Superior temporal gyrus (tissue), 1 donor: ENCODE data around the gene PDC.
A peak's percentile ranks its signal among the peaks of the same experiment; 100 is the strongest.
"Not testable (repeated sequence)": the region's sequence is repeated elsewhere in the genome, so short reads cannot be mapped to it uniquely, and the experiment has no call there.

Experiments used
- DNase-seq: peaks from one replicate; pipeline ENCODE4 v3.0.0-alpha.2; 2016; ENCODE audit errors: extremely low spot score

Gene PDC

DNA sequence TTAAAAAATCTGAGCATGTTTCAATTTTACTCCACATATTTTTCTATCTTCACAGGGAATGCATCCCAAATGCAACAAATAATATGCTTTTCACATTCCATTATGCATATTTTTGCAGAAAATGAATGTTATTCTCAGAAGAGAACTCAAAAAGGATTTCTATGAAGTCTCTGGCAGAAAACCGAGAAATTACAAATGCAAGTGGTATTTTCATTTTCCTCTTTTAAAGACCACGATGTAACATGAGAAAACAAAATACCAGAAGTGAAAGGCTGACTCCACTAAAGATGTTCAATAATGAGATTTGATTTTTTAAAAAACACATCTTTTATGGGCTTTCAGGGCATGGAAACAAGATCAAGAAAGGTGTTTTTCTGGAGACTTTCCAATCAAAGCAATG, 5.0 kb upstream of the PDC start:
- DNase-seq: no peak

DNA sequence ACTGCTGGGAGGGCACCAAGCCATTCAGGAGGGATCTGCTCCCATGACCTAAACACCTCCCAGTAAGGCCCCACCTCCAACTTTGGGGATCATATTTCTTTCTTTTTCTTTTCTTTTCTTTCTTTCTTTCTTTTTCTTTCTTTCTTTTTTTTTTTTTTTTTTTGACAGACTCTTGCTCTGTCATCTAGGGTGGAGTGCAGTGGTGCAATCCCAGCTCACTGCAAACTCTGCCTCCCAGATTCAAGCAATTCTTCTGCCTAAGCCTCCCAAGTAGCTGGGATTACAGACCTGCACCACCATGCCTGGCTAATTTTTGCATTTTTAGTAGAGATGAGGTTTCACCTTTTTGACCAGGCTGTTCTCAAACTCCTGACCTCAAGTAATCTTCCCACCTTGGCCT, 4.6 kb upstream of the PDC start:
- not testable (repeated sequence) for DNase-seq

DNA sequence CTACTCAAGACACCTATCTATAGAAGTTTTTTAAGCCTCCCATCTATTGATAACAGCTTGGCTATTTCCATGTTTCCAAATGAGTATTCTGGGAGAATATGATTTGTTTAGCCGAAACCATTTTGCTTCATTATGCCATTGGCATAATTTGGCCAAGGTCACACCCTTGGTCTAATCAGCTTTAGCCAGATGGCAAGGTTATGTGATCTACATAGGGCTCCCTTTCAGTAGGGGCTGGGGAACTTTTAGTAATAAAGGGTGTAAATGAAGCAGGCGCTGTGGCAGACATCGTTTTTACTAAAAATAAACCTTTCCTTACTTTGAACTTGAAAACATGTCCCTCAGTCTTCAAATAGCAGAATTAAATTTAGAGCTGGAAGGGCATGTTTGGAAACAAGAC, 3.0 kb upstream of the PDC start:
- DNase-seq: no peak

DNA sequence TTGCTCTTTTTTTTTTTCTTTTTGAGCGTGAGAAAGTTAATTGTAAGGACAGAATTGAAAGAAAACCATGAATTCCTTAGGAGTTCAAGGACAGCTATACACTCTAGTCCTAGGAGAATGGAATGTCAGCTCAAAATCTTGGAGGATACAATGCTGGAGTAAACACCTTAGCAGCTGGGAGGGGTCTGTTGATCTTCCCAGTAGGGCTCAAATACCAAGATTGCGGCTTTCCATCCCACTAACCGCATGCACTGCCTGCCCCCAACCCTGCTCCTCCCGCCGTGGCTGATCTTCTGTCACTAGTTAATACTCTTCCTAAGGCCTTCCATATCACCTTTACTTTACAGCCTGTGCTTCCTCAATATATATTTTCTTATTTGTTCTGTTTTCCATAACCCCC, 2.6 kb upstream of the PDC start:
- no peak for DNase-seq

DNA sequence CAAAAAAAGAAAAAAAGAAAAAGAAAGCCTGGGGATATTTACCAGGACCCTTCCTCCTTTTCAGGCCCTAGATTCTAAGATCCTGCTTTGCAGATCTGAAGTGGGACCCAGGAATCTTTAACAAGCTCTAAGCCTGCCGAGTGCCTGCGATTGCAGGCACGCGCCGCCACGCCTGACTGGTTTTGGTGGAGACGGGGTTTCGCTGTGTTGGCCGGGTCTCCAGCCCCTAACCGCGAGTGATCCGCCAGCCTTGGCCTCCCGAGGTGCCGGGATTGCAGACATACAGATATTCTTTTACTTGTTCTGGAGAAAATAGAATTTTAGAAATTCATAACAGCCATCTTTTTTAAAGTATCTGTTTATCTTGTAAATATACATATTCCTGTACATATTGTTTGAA, 1.8 kb downstream of the PDC start:
- not testable (repeated sequence) for DNase-seq

DNA sequence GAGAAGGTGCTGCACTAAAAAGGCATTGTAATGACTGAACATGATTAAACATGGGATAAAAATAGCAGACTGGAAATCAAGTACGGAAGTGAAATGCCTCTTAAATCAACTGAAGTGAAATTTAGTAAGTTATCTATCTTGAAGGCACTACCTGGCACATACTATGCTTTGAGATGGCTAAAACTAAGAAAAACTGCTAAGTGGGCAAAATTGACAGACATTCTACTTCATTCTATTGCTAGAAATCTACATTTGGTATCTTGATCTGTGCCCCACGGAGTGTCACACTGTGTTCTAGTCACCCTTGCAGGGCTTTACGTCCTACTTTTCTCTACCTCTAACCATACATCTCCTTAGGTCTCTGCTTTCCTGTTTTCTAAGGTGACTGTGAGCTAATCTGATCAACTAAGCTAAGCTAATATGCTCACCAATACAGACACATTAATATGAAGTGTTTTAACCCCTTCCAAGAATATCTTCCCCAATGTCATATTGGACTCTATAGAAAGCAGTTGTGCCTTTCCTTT, 4.1 kb downstream of the PDC start:
- no peak for DNase-seq

DNA sequence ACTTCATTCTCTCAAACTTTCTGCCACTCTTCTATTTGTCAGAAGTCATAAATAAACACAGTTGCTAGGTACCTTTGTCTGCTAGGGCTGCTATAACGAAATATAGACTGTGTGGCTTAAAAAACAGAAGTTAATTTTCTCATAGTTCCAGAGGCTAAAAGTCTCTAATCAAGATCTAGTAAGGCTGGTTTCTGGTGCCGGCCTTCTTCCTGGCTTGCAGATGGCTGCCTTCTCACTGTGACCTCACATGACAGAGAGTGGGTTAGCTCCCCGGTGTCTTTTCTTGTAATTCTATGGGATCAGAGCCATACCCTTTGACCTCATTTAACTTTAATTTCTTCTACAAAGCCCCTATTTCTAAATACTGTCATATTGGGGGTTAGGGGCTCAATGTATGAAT, 5.9 kb downstream of the PDC start:
- no peak for DNase-seq

DNA sequence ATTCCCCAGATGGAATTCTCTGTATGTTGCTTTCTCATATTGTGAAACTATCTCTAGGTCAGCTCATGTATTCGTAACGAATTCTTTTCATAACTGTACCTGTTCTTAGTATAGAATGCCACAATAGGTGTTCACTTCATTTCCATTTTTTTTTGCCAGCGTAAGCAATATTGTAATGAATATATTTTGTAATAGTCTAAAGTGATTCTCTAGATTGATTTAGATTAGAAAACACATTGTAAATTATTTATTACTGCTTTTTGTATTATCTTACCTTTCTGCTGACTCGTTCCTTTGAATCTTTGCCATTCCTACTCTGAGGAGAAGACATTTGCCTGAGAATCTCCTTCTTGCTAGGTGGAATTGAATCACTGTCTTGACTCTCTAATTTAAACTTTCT, 14.8 kb downstream of the PDC start:
- no peak for DNase-seq

DNA sequence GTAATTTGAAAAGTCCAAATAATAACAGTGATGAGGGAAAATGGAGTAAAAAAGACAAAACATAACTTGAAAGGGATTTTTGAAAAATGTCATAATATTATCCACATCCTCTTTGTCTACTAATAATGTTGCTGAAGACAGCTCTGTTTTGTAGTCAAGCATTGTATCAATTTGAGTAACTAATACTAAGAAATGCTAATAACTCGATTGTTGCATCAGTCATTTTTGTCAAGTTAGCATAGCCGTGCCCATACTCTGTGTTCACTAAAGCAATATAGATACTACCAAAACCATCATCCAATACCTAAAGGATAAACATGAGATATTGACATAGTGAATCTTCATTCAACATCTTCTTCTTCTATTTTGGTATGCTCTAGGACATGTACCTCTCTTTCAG, 17.3 kb downstream of the PDC start:
- DNase-seq: no peak

DNA sequence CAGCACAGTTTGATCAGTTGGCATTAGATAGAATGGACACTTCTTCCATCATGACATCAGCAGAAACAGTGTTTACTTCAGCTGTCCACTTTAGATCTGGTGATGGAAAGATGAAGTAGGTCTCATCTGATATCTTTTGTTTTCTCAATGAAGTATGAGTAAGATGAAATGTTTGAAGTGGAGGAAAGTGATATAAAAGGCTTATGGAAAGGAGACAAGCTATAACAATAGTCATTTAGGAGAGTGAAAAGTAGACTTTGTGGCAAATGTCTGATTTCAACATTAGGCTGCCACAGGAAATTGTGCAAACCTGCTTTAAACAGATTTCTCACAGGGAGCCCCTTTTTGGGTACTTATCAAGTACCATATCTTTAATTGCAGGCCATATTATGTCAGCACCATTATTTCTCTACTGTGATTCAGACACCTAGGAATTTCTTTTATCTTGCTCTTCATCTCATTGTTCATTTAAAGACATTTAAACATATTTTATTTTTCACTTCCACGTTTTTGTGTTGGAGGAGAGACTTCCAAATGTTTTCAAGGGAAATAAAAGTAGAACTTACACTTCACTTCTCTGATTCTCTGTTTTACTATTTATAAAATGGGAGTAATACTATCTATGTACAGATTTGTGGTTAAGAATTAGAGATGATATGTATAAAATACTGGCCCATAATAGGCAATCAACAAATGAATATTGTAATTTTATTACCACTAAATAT, 18.1 kb downstream of the PDC start:
- no peak for DNase-seq

DNA sequence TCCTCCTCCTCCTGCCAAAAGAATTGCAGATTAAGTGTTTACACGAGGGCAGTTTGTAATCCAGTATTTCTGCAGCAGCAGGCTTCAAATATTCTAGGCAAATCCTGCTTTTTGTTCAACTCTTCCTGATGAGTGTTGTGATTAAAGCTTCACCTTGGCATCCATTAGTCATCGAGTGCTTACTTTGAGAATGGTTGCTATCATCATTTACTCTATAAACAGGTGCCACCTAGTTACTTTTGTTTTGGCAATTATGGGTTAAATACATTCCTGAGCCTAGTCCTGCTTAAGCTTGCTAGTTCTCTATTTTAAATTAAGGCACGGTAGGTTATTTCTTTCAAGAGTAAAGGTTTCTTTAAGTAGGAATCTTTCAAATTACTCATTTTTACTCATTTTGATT, 20.3 kb downstream of the PDC start:
- no peak for DNase-seq

DNA sequence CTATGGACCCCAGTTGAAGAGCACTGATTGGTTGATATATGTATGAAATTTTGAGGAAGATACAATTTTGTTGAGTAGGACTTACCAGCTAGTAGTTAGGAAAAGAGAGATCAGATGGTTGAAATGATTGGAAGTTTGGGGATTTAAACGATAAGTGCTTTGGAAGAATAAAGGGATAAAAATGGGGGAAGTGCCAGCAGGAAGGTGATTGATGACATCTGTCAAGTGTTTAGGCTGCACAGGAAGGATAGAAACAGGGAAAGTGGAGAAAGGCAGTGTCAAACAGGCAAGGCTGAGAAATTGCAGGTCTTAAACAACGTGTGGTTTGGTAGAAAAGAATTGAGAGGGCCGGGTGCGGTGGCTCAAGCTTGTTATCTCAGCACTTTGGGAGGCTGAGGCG, 22.3 kb downstream of the PDC start:
- DNase-seq: no peak

DNA sequence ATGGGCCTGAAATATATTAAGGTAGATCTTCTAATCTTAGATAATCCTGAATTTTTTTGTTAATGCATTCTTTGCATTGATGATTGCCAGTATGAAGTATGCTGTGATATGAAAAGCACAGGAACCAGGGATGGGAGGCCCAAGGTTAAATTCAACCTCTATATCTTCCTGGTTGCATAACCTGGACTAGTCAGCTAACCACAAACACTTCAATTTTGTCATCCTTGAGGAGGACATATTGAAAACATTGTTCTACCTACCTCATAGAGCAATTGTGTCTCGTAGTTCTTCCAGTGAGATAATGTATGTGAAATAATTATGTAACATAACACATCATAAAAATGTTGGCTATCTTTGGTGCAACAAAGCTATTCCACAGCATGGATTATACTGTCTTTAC, 25.6 kb downstream of the PDC start:
- no peak for DNase-seq

DNA sequence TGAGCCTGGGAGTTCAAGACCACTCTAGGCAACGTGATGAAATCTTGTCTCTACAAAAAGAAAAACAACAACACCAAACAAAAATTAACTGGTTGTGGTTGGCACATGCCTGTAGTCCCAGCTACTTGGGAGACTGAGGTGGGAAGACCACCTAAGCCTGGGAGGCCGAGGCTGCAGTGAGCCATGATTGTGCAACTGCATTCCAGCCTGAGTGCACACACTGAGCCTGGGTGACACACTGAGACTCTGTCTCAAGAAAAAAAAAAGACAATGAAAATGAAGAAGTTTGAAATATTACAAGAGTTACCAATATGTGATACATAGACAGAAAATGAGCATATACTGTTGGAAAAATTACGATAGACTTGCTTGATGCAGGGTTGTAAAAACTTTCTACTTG, 31.9 kb downstream of the PDC start:
- no peak for DNase-seq

DNA sequence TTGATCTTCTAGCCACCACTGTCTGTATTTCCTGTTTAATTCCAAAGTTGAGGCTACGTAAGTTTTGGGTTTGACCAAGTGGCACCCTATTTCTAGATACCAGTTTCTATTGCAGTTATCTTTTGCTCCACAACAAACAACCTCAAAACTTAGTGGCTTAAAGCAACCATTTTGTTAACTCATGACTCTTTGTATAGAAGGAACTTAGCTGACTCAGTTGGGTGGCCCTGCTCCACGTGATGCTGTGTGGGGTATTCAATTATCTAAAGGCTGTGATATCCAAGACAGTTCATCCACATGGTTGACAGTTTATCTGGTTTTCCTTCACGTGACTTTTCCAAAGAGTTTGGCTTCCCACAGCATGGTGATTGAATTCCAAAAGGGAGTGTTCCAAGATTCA, 34.8 kb downstream of the PDC start:
- no peak for DNase-seq

DNA sequence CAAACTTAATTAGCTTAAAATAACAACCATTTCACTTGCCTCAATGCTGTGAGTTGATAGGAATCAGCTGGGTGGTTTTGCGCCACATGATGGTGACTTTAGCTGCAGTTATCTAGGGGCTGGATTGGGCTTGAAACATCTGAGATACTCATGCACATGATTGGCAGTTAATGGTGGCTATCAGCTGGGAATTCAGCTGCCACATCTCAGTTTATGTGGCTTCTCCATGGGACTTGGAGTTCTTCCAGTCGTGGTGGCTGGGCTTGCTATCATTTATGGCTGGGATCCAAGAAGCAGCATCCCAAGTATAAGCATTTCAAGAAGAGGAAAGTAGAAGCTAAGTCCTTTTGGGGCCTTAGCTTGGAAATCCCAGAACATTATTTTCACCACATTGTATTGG, 36.4 kb downstream of the PDC start:
- DNase-seq: no peak

DNA sequence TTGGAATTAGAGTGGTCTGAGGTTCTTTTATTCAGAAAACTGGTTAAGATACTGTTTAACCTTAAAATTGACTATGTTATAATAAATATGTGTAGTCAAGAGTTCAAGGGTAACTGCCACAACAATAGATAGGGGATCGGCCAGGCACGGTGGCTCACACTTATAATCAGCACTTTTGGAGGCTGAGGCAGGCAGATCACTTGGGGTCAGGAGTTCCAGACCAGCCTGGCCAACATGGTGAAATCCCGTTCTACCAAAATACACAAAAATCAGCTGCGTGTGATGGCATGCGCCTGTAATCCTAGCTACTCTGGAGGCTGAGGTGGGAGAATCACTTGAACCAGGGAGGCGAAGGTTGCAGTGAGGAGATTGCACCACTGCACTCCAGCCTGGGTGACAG, 39.5 kb downstream of the PDC start:
- no peak for DNase-seq

DNA sequence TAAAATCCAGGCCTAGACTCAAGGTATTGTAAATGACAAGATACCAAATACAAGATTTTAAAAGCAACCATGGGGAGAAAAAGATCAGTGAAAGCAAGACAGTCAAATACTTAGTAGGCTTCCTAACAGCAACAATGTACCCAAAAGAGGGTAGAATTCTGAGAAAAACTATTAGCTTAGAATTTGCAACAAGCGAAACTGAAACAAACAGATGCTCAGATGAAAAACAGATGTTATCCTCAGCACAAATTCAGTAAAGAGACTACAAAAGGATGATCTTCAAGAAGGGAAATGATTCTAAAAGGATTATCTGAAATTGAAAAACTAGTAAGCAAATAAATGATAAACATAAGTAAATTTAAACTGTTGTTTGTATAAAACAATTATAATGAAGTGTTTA, 40.0 kb downstream of the PDC start:
- no peak for DNase-seq

DNA sequence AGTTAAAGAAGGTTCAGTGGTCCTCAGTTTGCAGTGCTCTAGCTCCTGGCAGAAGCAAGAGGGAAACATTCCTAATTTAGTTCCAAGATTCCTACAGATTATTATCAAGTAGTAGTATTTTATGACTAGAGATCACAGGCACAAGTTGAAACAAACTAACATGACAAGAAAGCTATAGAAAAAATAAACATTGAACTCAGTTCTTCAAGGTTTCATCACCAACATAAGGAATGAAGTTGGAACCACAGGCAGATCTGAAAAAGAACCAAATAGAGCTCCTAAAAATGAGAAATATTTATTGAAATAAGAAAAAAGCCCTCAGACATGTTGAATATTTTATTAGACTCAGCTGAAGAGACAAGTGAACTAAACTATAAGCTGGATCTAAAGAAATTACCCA, 40.6 kb downstream of the PDC start:
- no peak for DNase-seq

DNA sequence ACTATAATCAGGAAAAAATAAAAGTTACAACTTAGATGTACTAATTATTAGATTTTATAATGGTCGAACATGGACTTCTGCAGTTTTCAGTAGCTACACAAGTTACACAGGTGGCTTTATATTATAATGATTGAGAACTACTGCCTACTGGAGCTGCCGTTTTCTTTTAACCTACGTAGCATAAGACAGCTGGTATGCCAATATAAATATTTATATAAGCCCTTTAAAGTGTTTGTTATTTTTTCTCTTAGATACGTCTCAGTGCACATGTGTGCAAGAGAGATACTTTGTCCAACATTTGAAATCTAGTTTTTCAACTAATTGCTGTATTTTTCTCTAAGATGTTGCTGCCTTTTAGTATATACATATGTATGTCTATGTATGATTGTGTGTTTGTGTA, 42.4 kb downstream of the PDC start:
- no peak for DNase-seq

DNA sequence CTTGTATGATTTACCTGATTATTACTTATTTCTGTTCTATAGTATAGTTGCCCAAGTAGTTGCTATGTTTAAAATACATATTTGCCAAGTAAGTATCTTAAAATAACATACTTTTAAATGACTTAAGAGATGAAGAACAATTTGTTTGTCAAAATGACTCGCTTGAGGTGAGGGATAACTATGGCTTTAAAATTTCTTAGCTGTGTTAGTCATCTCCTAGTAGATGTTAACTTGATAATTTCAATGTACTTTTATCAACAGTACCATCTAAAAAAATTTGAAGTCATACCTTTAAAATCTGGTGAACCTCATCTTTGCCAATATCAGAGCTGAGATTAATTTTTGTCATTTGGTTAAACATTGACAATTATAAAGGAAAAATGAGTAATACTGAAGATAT, 47.6 kb downstream of the PDC start:
- DNase-seq: no peak

DNA sequence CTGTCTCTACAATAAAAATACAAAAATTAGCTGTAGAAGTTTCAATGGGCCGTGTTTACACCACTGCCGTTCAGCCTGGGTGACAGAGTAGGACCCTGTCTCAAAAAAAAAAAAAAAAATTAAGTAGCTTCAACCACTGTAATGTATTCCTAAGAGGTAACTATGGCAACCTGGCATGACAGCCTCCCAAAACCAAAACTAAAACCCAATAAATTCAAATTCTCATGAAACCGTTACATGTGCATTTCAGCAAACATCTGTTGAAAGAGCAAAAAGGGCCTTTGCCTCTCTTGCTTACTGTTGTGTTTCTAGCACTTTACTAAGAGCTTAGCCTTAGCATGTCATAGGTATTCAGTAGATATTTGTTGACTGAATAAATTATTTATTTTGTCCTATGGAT, 51.8 kb downstream of the PDC start:
- no peak for DNase-seq

DNA sequence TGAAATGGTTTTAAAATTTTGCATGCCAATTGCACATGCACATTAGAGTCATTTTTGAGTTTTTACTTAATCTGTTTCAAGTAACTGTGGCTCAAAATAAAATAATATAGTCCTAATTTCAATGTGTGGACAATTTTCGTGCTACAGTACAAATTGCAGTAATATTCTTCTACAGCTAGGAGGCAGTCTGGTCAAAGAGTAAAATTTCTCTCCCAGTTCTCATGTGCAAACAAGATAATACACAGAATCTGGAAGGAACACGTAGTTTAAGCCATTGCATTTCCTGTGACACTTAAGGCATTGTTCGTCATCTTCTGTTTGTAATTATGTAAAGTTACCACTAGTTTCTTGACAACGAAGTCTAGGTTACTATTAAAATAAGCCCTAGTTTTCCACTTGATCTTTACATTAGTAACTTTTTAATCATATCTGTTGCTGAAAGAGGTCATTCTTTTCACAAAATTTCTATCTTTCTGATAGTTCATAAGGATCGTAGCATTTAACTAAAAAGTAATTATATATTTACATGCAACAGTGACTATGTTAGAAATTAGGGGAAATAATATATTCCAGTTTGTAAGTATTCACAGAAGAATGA, 56.4 kb downstream of the PDC start:
- peak; percentile 74 for DNase-seq

DNA sequence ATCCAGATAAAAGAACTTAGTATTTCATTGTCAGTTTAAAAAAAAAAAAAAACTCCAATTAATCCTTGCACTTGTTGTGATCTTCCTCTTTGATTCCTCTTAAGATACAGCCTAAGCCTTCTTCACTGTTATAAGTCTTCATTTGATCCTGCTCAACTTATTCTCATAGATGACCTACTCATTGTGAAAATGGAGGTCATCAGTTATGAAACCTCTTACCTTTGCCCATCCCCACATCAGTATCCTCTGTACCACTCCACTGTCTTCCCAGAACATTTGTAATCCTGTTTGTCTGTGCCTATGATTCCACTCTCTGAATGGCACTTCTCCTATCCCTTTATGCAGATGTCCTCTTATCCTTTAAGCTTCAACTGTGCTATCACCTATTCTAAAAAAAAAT, 57.3 kb downstream of the PDC start:
- no peak for DNase-seq
